HCT116 (cell line): ENCODE data around the gene C1QTNF3. TPM values are rescaled to one million over a fixed set of nuclear protein-coding genes. Genes with fewer than 3 reads are reported as not detected.

ENCODE experiments used
- ATAC-seq: fragments of 200-7000 bp; cut with Tn5 transposase; 2 replicates; pipeline ENCODE4 v1.9.1; 2020; ENCODE audit warnings: mild to moderate bottlenecking, moderate library complexity
- BruUV-seq: library from RNA; stranded (reverse); fragments of 400-500 nt; replicated peaks from 2 replicates; lab custom pipeline; 2021; lab: Mats Ljungman, UMichigan
- CTCF ChIA-PET: fragments of 300-600 bp; sonication (Branson Sonifier 250); formaldehyde crosslinking; loops from one replicate; lab custom pipeline; 2021; ENCODE audit warnings: antibody characterized with exemption; lab: Charles Lee
- POLR2A ChIA-PET: fragments of 300-600, 350-600 bp; sonication (Branson Sonifier 250); formaldehyde crosslinking; loops from one replicate; lab custom pipeline; 2021; ENCODE audit warnings: antibody characterized with exemption; lab: Charles Lee
- RAD21 ChIA-PET, 2 experiments: fragments of 300-600 bp; sonication (Branson Sonifier 250); formaldehyde crosslinking; loops; one replicate each; lab custom pipeline; 2023; ENCODE audit warnings: low total read pairs in 2 of 2; ENCODE audit not compliant: uncharacterized antibody in 2 of 2, unreplicated experiment in 2 of 2, low non-redundant PET in 1 of 2; lab: Charles Lee
- DNase-seq: peaks from one replicate; pipeline ENCODE4 v3.0.0-alpha.2; 2010; ENCODE audit warnings: low read depth, low spot score
- H2AFZ ChIP-seq: fragments of 200-600 bp; shearing (Covaris generic), sonication (generic); 2 replicates; pipeline ENCODE4 v1.6.1; 2017; ENCODE audit warnings: low read depth, mixed run types, mixed read lengths, antibody characterized with exemption, low read length; ENCODE audit not compliant: poor library complexity, severe bottlenecking
- H3K27ac ChIP-seq: 2 replicates; pipeline ENCODE4 v1.5.1; 2012; ENCODE audit warnings: low read depth, low read length
- H3K27me3 ChIP-seq: fragments of 200-600 bp; sonication (generic); 2 replicates; pipeline ENCODE4 v1.6.1; 2016; ENCODE audit warnings: mixed run types, low read length, mixed read lengths; ENCODE audit not compliant: insufficient read depth
- H3K36me3 ChIP-seq, 2 experiments: fragments of 200-500 bp in 1 of 2; fragments of 200-600 bp in 1 of 2; sonication (Bioruptor generic) in 1 of 2; sonication (generic) in 1 of 2; 2 replicates each; pipeline versions ENCODE4 v1.5.1 to v1.6.1; 2014 to 2016; ENCODE audit warnings: low read length in 2 of 2, inconsistent platforms in 1 of 2, mixed read lengths in 1 of 2, mixed run types in 1 of 2; ENCODE audit not compliant: insufficient read depth in 2 of 2, control insufficient read depth in 1 of 2
- H3K4me1 ChIP-seq, 2 experiments: fragments of 200-600 bp in 1 of 2; sonication (generic) in 1 of 2; 2 replicates each; pipeline versions ENCODE4 v1.5.1 to v1.6.1; 2012 to 2017; ENCODE audit warnings: low read length in 2 of 2, inconsistent platforms in 1 of 2, mild to moderate bottlenecking in 1 of 2, mixed read lengths in 1 of 2, mixed run types in 1 of 2, moderate library complexity in 1 of 2; ENCODE audit not compliant: insufficient read depth in 2 of 2, control insufficient read depth in 1 of 2
- H3K4me2 ChIP-seq: fragments of 200-600 bp; sonication (generic); 2 replicates; pipeline ENCODE4 v1.6.1; 2017; ENCODE audit warnings: mixed run types, low read length, mixed read lengths
- H3K4me3 ChIP-seq, 2 experiments: fragments of 200-600 bp in 1 of 2; sonication (generic) in 1 of 2; replicated peaks in 1 of 2; 2 replicates each; pipeline ENCODE4 v1.5.1; 2011 to 2016; ENCODE audit warnings: low read length in 2 of 2, control low read depth in 1 of 2, low read depth in 1 of 2, mild to moderate bottlenecking in 1 of 2, mixed read lengths in 1 of 2, mixed run types in 1 of 2
- H3K79me2 ChIP-seq: fragments of 200-600 bp; sonication (generic); 2 replicates; pipeline ENCODE4 v1.6.1; 2017; ENCODE audit warnings: mild to moderate bottlenecking, mixed run types, low read length, moderate library complexity, mixed read lengths; ENCODE audit not compliant: insufficient read depth
- H3K9ac ChIP-seq: fragments of 200-600 bp; sonication (generic); 2 replicates; pipeline ENCODE4 v1.6.1; 2016; ENCODE audit warnings: low read length, mixed read lengths
- H3K9me2 ChIP-seq: fragments of 200-600 bp; sonication (generic), shearing (Covaris generic); 2 replicates; pipeline ENCODE4 v1.6.1; 2017; ENCODE audit warnings: mixed run types, mild to moderate bottlenecking, moderate library complexity; ENCODE audit not compliant: insufficient read depth
- H3K9me3 ChIP-seq, 2 experiments: fragments of 200-500 bp in 1 of 2; fragments of 200-600 bp in 1 of 2; sonication (Bioruptor generic) in 1 of 2; sonication (generic) in 1 of 2; 2 replicates each; pipeline ENCODE4 v1.6.1; 2014 to 2017; ENCODE audit warnings: low read length in 2 of 2, mixed read lengths in 2 of 2, inconsistent platforms in 1 of 2, low read depth in 1 of 2, mild to moderate bottlenecking in 1 of 2, mixed run types in 1 of 2, moderate library complexity in 1 of 2; ENCODE audit not compliant: control insufficient read depth in 1 of 2, insufficient read depth in 1 of 2
- H4K20me1 ChIP-seq: fragments of 200-600 bp; sonication (generic), shearing (Covaris generic); 2 replicates; pipeline ENCODE4 v1.6.1; 2017; ENCODE audit warnings: mixed run types, mild to moderate bottlenecking, moderate library complexity; ENCODE audit not compliant: insufficient read depth
- CEBPB ChIP-seq: IDR thresholded peaks from 2 replicates; pipeline ENCODE4 v1.6.1; 2012; ENCODE audit warnings: low read depth
- CTCF ChIP-seq, 3 experiments: fragments of 200-600 bp in 1 of 3; sonication (generic) in 1 of 3; IDR thresholded peaks in 2 of 3; conservative IDR thresholded peaks in 1 of 3; 2 replicates each; pipeline ENCODE4 v1.5.1; 2012 to 2017; ENCODE audit warnings: low read depth in 2 of 3, low read length in 2 of 3, antibody characterized with exemption in 1 of 3, borderline replicate concordance in 1 of 3, control low read depth in 1 of 3, mild to moderate bottlenecking in 1 of 3, mixed read lengths in 1 of 3, mixed run types in 1 of 3, moderate library complexity in 1 of 3; ENCODE audit not compliant: insufficient read depth in 1 of 3
- EGR1 ChIP-seq: IDR thresholded peaks from 2 replicates; pipeline ENCODE4 v1.6.1; 2012; ENCODE audit warnings: low read depth
- EZH2phosphoT487 ChIP-seq: fragments of 200-600 bp; IDR thresholded peaks from 2 replicates; pipeline ENCODE4 v1.6.1; 2018; ENCODE audit warnings: antibody characterized with exemption, borderline replicate concordance
- FOSL1 ChIP-seq: IDR thresholded peaks from 2 replicates; pipeline ENCODE4 v1.6.1; 2012; ENCODE audit warnings: low read depth
- JUND ChIP-seq: IDR thresholded peaks from 2 replicates; pipeline ENCODE4 v1.6.1; 2012
- MAX ChIP-seq: IDR thresholded peaks from 2 replicates; pipeline ENCODE4 v1.6.1; 2012
- POLR2A ChIP-seq: IDR thresholded peaks from 2 replicates; pipeline ENCODE4 v1.7.0; 2011; ENCODE audit warnings: borderline replicate concordance; ENCODE audit not compliant: insufficient read depth, insufficient read length; ENCODE audit errors: extremely low read depth
- RAD21 ChIP-seq: IDR thresholded peaks from 2 replicates; pipeline ENCODE4 v1.6.1; 2012; ENCODE audit warnings: low read depth, mild to moderate bottlenecking
- SIN3A ChIP-seq: IDR thresholded peaks from 2 replicates; pipeline ENCODE4 v1.6.1; 2012; ENCODE audit warnings: low read depth
- SP1 ChIP-seq: IDR thresholded peaks from 2 replicates; pipeline ENCODE4 v1.6.1; 2012; ENCODE audit warnings: low read depth
- SRF ChIP-seq: IDR thresholded peaks from 2 replicates; pipeline ENCODE4 v1.6.1; 2012; ENCODE audit warnings: low read depth
- TCF7L2 ChIP-seq: IDR thresholded peaks from 2 replicates; pipeline ENCODE4 v1.7.0; 2011; ENCODE audit warnings: borderline replicate concordance, inconsistent platforms; ENCODE audit not compliant: insufficient read depth, insufficient read length; ENCODE audit errors: extremely low read depth
- YY1 ChIP-seq: IDR thresholded peaks from 2 replicates; pipeline ENCODE4 v1.6.1; 2011; ENCODE audit warnings: low read length, low read depth, moderate library complexity, mild to moderate bottlenecking; ENCODE audit not compliant: insufficient replicate concordance; ENCODE audit errors: extremely low read depth
- ZFX ChIP-seq: fragments of 450-650 bp; IDR thresholded peaks from 2 replicates; pipeline ENCODE4 v1.6.1; 2017
- ZNF274 ChIP-seq: fragments of 200-500 bp; sonication (Bioruptor generic); IDR thresholded peaks from 2 replicates; pipeline ENCODE4 v1.6.1; 2014; ENCODE audit warnings: mild to moderate bottlenecking, low read depth, low read length, inconsistent platforms
- intact Hi-C: fragments of 100-400 bp; cut with micrococcal nuclease; formaldehyde crosslinking; loops from 2 replicates; pipeline ENCODE4 v1.10.0; 2022
- total RNA-seq: library from RNA; stranded (reverse); gene quantifications from one replicate; pipeline ENCODE4 v1.2.1, GENCODE V29; 2021; ENCODE audit not compliant: unreplicated experiment

Gene C1QTNF3
- total RNA-seq, 1 experiment from 2014 or later = 2.6 TPM

GRCh38 chr5:34034534-34035327, 8.3 kb downstream of the C1QTNF3 start:
- Histone ChIP-seq H4K20me1 (no peaks in the 10 kb centered on the region; the same call in 1 of the 2 replicates), H3K4me1 (no peaks in the 10 kb centered on the region), H3K79me2 (no peaks in the 10 kb centered on the region), H3K36me3 (no peaks in the 10 kb centered on the region), H3K9ac (no peak overlapping the region), H3K9me3 (no peaks in the 10 kb centered on the region), H2AFZ (no peak overlapping the region), H3K9me2 (no peaks in the 10 kb centered on the region), H3K4me2 (no peak overlapping the region), H3K27ac (no peak overlapping the region), H3K4me3 (no peak overlapping the region), H3K27me3 (no peaks in the 10 kb centered on the region)
- ATAC-seq (no peak), DNase-seq (no peak)
- intact Hi-C loops = no loop called here
- ChIA-PET RAD21 (no interaction called here), CTCF (no interaction called here), POLR2A (no interaction called here)
- TF ChIP-seq POLR2A (no peak), EZH2phosphoT487 (no peak), ZFX (no peak), CEBPB (no peak), TCF7L2 (no peak), SIN3A (no peak), ZNF274 (no peak), SRF (no peak), JUND (no peak), RAD21 (no peak), SP1 (no peak), EGR1 (no peak), FOSL1 (no peak), MAX (no peak), CTCF (IDR thresholded peaks at IDR 0.05 in 2 of 3, conservative IDR thresholded peaks at IDR 0.05 in 1 of 3; ENCODE audit: borderline replicate concordance in 1 of 3, insufficient read depth in 1 of 3, low read depth in 2 of 3, low read length in 2 of 3) (no peak), YY1 (no peak)
- BruUV-seq = no TSS peak
